SK-N-SH (cell line): ENCODE results near the gene SYNJ2BP.

ENCODE experiments used
- CHD2 ChIP-seq: fragments of 150-350 bp; IDR thresholded peaks from 2 replicates; pipeline ENCODE4 v1.6.1; 2018; ENCODE audit warnings: low read length; ENCODE audit not compliant: partially characterized antibody
- EP300 ChIP-seq, 2 experiments: IDR thresholded peaks; 2 replicates each; pipeline versions ENCODE4 v1.4.0 to v1.6.1; 2012; ENCODE audit warnings: borderline replicate concordance in 1 of 2, low read depth in 1 of 2, low read length in 1 of 2
- GABPA ChIP-seq: IDR thresholded peaks from 2 replicates; pipeline ENCODE4 v1.4.0; 2012; ENCODE audit warnings: low read depth, mild to moderate bottlenecking
- MXI1 ChIP-seq: IDR thresholded peaks from 2 replicates; pipeline ENCODE4 v1.6.1; 2012; ENCODE audit warnings: mild to moderate bottlenecking, low read depth, low read length, improper control_type of control experiment
- NRF1 ChIP-seq: IDR thresholded peaks from 2 replicates; pipeline ENCODE4 v1.6.1; 2012; ENCODE audit warnings: low read depth, mild to moderate bottlenecking, low read length
- REST ChIP-seq: IDR thresholded peaks from 2 replicates; pipeline ENCODE4 v1.6.1; 2012; ENCODE audit warnings: mild to moderate bottlenecking, low read depth, low read length, moderate library complexity
- RXRA ChIP-seq: IDR thresholded peaks from 2 replicates; pipeline ENCODE4 v1.4.0; 2012; ENCODE audit warnings: low read depth, mild to moderate bottlenecking, borderline replicate concordance
- SMC3 ChIP-seq: IDR thresholded peaks from 2 replicates; pipeline ENCODE4 v1.6.1; 2012; ENCODE audit warnings: low read depth, low read length, improper control_type of control experiment
- YY1 ChIP-seq: IDR thresholded peaks from 2 replicates; pipeline ENCODE4 v1.4.0; 2012; ENCODE audit warnings: low read depth, mild to moderate bottlenecking
- TF ChIP-seq, protein P1 (sequence below): fragments of 200-600 bp; sonication (generic); IDR thresholded peaks from 2 replicates; pipeline ENCODE4 v1.6.1; 2017; ENCODE audit warnings: antibody characterized with exemption, mild to moderate bottlenecking, moderate library complexity

- TF ChIP-seq, protein P1, sequence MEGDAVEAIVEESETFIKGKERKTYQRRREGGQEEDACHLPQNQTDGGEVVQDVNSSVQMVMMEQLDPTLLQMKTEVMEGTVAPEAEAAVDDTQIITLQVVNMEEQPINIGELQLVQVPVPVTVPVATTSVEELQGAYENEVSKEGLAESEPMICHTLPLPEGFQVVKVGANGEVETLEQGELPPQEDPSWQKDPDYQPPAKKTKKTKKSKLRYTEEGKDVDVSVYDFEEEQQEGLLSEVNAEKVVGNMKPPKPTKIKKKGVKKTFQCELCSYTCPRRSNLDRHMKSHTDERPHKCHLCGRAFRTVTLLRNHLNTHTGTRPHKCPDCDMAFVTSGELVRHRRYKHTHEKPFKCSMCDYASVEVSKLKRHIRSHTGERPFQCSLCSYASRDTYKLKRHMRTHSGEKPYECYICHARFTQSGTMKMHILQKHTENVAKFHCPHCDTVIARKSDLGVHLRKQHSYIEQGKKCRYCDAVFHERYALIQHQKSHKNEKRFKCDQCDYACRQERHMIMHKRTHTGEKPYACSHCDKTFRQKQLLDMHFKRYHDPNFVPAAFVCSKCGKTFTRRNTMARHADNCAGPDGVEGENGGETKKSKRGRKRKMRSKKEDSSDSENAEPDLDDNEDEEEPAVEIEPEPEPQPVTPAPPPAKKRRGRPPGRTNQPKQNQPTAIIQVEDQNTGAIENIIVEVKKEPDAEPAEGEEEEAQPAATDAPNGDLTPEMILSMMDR = no peak
- TF ChIP-seq RXRA = no peak
- TF ChIP-seq REST = no peak
- TF ChIP-seq YY1 = no peak
- TF ChIP-seq GABPA = no peak
- TF ChIP-seq NRF1 = no peak
- TF ChIP-seq CHD2 = no peak
- TF ChIP-seq SMC3 = no peak
- no peak for TF ChIP-seq MXI1
- no peak for TF ChIP-seq EP300 (IDR thresholded peaks at IDR 0.05; ENCODE audit: borderline replicate concordance in 1 of 2, low read depth in 1 of 2, low read length in 1 of 2)
Measured at GRCh38 chr14:70401643-70402042, 15.2 kb downstream of the SYNJ2BP start.
